ENCODE results near the gene TENM4.
"Not testable (repeated sequence)": the region's sequence is repeated elsewhere in the genome, so short reads cannot be mapped to it uniquely, and the experiment has no call there.

The TENM4 gene

DNA sequence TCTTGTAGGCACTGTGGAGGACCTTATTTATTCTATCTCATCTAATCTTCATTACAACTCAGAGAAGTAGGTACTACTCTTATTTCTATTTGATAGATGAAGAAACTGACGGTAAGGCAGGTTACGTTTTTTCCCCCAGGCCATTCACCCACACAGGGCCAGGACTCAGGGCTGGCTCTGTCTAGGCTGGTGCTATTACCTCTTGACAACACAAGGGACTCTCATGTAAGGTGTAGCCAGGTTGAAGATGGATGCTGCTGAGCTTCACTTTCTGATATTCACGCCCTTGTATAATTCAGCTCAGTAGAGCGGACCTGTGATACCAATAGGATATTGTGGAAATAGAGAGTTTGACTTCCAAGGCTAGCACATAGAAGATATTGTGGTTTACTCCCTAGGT, 453.1 kb downstream of the TENM4 start:
- no peak overlapping the region for H3K27ac ChIP-seq
- H3K4me3 ChIP-seq: no peak overlapping the region
- no peaks in the 10 kb centered on the region for H3K4me1 ChIP-seq
- intact Hi-C loops (cut with DNase I; ENCODE audit: low total_unique reads): no loop called here
- H3K9me3 ChIP-seq: no peaks in the 10 kb centered on the region
- no peak for TF ChIP-seq CTCF (IDR thresholded peaks at IDR 0.05)
- H3K27me3 ChIP-seq: no peaks in the 10 kb centered on the region
- no peak for DNase-seq
- no peaks in the 10 kb centered on the region for H3K36me3 ChIP-seq

GRCh38 chr11:78986305-78986704, 454.5 kb downstream of the TENM4 start:
- Histone ChIP-seq H3K27ac (no peak overlapping the region), H3K4me1 (no peaks in the 10 kb centered on the region), H3K27me3 (no peaks in the 10 kb centered on the region), H3K36me3 (no peaks in the 10 kb centered on the region), H3K4me3 (no peak overlapping the region), H3K9me3 (no peaks in the 10 kb centered on the region)
- no peak for DNase-seq
- intact Hi-C loops (cut with DNase I; ENCODE audit: low total_unique reads): no loop called here
- no peak for TF ChIP-seq CTCF (IDR thresholded peaks at IDR 0.05)

GRCh38 chr11:78985663-78986062, 455.2 kb downstream of the TENM4 start:
- intact Hi-C loops (cut with DNase I; ENCODE audit: low total_unique reads): no loop called here
- no peak for TF ChIP-seq CTCF (IDR thresholded peaks at IDR 0.05)
- Histone ChIP-seq H3K27me3 (no peaks in the 10 kb centered on the region), H3K36me3 (no peaks in the 10 kb centered on the region), H3K4me1 (no peaks in the 10 kb centered on the region), H3K27ac (no peak overlapping the region), H3K9me3 (no peaks in the 10 kb centered on the region), H3K4me3 (no peak overlapping the region)
- DNase-seq: no peak

DNA sequence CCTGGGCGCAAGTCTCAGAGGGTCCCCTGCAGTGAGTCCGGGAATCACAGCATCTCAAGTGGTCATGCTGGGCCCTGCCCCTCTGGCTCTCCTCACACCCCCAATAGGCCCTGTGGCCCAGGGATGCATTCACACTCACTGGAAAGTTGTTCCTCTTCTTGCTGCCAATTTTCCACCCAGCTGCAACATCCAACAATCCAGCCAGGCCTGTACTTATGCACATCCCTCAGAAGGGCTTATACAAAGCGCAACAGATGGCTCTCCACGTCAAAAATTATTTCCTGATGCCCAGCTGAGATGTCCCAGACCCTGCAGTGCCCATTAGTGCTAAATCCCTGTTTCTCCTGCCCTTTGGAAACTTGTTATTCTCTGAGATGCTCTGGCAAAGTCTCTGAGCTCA, 458.4 kb downstream of the TENM4 start:
- H3K4me3 ChIP-seq: no peak overlapping the region
- intact Hi-C loops (cut with DNase I; ENCODE audit: low total_unique reads): no loop called here
- TF ChIP-seq CTCF (IDR thresholded peaks at IDR 0.05): no peak
- H3K27ac ChIP-seq: no peak overlapping the region
- H3K4me1 ChIP-seq: no peaks in the 10 kb centered on the region
- H3K27me3 ChIP-seq: no peaks in the 10 kb centered on the region
- no peaks in the 10 kb centered on the region for H3K9me3 ChIP-seq
- no peak for DNase-seq
- H3K36me3 ChIP-seq: no peaks in the 10 kb centered on the region

DNA sequence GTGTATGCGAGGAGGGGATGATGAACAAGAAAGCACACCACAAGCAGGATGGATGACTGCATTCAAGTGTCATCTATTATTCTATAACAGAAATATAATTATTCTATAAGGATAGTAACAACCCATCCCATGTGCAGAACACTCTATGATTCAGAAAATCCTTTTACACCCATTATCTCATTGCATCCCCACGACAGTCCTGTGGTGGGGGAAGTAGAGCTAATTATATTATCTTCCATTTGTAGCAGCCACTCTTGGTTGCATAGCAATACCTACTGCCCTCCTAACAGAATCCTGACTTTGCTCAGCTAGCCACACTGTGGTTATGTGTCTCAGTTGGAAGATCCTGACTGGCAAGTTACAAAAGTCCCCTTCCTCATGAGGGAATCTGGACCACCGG, 459.7 kb downstream of the TENM4 start:
- intact Hi-C loops (cut with DNase I; ENCODE audit: low total_unique reads): no loop called here
- H3K4me1 ChIP-seq: no peaks in the 10 kb centered on the region
- H3K9me3 ChIP-seq: no peaks in the 10 kb centered on the region
- no peaks in the 10 kb centered on the region for H3K27me3 ChIP-seq
- H3K27ac ChIP-seq: no peak overlapping the region
- DNase-seq: no peak
- TF ChIP-seq CTCF (IDR thresholded peaks at IDR 0.05): no peak
- no peaks in the 10 kb centered on the region for H3K36me3 ChIP-seq
- H3K4me3 ChIP-seq: no peak overlapping the region

- Histone ChIP-seq H3K9me3 (no peaks in the 10 kb centered on the region), H3K27ac (no peak overlapping the region), H3K27me3 (no peaks in the 10 kb centered on the region), H3K4me1 (no peaks in the 10 kb centered on the region), H3K4me3 (no peak overlapping the region), H3K36me3 (no peaks in the 10 kb centered on the region)
- no peak for DNase-seq
- intact Hi-C loops (cut with DNase I; ENCODE audit: low total_unique reads): no loop called here
- no peak for TF ChIP-seq CTCF (IDR thresholded peaks at IDR 0.05)
Measured at GRCh38 chr11:78978831-78979230, 462.0 kb downstream of the TENM4 start.

DNA sequence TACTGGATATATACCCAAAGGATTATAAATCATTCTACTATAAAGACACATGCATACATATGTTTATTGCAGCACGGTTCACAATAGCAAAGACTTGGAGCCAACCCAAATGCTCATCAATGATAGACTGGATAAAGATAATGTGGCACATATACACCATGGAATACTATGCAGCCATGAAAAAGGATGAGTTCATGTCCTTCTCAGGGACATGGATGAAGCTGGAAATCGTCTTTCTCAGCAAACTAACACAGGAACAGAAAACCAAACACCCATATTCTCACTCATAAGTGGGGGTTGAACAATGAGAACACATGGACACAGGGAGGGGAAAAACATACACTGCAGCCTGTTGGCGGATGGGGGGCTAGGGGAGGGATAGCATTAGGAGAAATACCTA, 463.0 kb downstream of the TENM4 start:
- H3K9me3 ChIP-seq; H3K27me3 ChIP-seq; H3K4me1 ChIP-seq; H3K4me3 ChIP-seq; H3K27ac ChIP-seq; intact Hi-C loops (cut with DNase I; ENCODE audit: low total_unique reads); H3K36me3 ChIP-seq; DNase-seq: not testable (repeated sequence)
